Loucy (cell line): Measurements from ENCODE around the gene SMOC1.

Source experiments
- H2AFZ ChIP-seq: fragments of 200-600 bp; sonication (generic); 2 replicates; pipeline ENCODE4 v1.6.0; 2016; ENCODE audit warnings: antibody characterized with exemption, mild to moderate bottlenecking, low read length, moderate library complexity
- H3F3A ChIP-seq: fragments of 200-600 bp; 2 replicates; pipeline ENCODE4 v1.6.0; 2016; ENCODE audit warnings: antibody characterized with exemption, low read depth, mild to moderate bottlenecking
- H3K27me3 ChIP-seq: fragments of 200-600 bp; sonication (generic); 2 replicates; pipeline ENCODE4 v1.6.1; 2014; ENCODE audit warnings: low read length, mild to moderate bottlenecking; ENCODE audit not compliant: insufficient read depth, poor library complexity, severe bottlenecking
- H3K36me3 ChIP-seq: fragments of 200-600 bp; sonication (generic); 2 replicates; pipeline ENCODE4 v1.6.1; 2016; ENCODE audit warnings: low read length; ENCODE audit not compliant: insufficient read depth
- H3K4me1 ChIP-seq: fragments of 200-600 bp; sonication (generic); 2 replicates; pipeline ENCODE4 v1.5.1; 2014; ENCODE audit warnings: low read length, mild to moderate bottlenecking; ENCODE audit not compliant: insufficient read depth, poor library complexity, severe bottlenecking
- H3K4me2 ChIP-seq: fragments of 200-600 bp; sonication (generic); 2 replicates; pipeline ENCODE4 v1.6.0; 2014; ENCODE audit warnings: antibody characterized with exemption, low read length, low read depth, mild to moderate bottlenecking; ENCODE audit not compliant: poor library complexity, severe bottlenecking
- H3K4me3 ChIP-seq: fragments of 200-600 bp; sonication (generic); 2 replicates; pipeline ENCODE4 v1.5.1; 2014; ENCODE audit warnings: low read length, mild to moderate bottlenecking, mixed read lengths; ENCODE audit not compliant: poor library complexity, severe bottlenecking
- H3K79me2 ChIP-seq: fragments of 200-600 bp; sonication (generic); 2 replicates; pipeline ENCODE4 v1.6.1; 2014; ENCODE audit warnings: low read length; ENCODE audit not compliant: insufficient read depth
- H3K9ac ChIP-seq: fragments of 200-600 bp; sonication (generic); 2 replicates; pipeline ENCODE4 v1.6.0; 2014; ENCODE audit warnings: mild to moderate bottlenecking, low read depth, low read length, moderate library complexity; ENCODE audit not compliant: poor library complexity, severe bottlenecking
- H3K9me2 ChIP-seq: fragments of 200-600 bp; sonication (generic); replicated peaks from 2 replicates; pipeline ENCODE4 v1.6.1; 2016; ENCODE audit warnings: low read depth, low read length, mixed read lengths
- H3K9me3 ChIP-seq: fragments of 200-600 bp; sonication (generic); 2 replicates; pipeline ENCODE4 v1.6.1; 2014; ENCODE audit warnings: mild to moderate bottlenecking, antibody characterized with exemption, low read length, low read depth; ENCODE audit not compliant: insufficient read depth
- H4K20me1 ChIP-seq: fragments of 200-600 bp; sonication (generic); 2 replicates; pipeline ENCODE4 v1.6.0; 2014; ENCODE audit warnings: antibody characterized with exemption, low read length, mild to moderate bottlenecking; ENCODE audit not compliant: insufficient read depth, poor library complexity, severe bottlenecking
- CTCF ChIP-seq: fragments of 200-600 bp; sonication (generic); conservative IDR thresholded peaks from 2 replicates; pipeline ENCODE4 v1.5.1; 2014; ENCODE audit warnings: mild to moderate bottlenecking, antibody characterized with exemption, low read length
- EZH2phosphoT487 ChIP-seq: fragments of 200-600 bp; IDR thresholded peaks from 2 replicates; pipeline ENCODE4 v1.6.1; 2018; ENCODE audit warnings: antibody characterized with exemption, mild to moderate bottlenecking, moderate library complexity, borderline replicate concordance

SMOC1 gene

GRCh38 chr14:69928111-69928523, 48.9 kb downstream of the SMOC1 start:
- Histone ChIP-seq H3K36me3 (no peaks in the 10 kb centered on the region), H2AFZ (no peak overlapping the region), H3F3A (no peaks in the 10 kb centered on the region), H3K4me1 (no peaks in the 10 kb centered on the region), H3K9me2 (no peaks in the 10 kb centered on the region), H3K4me3 (no peak overlapping the region), H3K27me3 (no peaks in the 10 kb centered on the region), H3K9ac (no peak overlapping the region), H3K4me2 (no peak overlapping the region), H4K20me1 (no peaks in the 10 kb centered on the region), H3K79me2 (no peaks in the 10 kb centered on the region), H3K9me3 (no peaks in the 10 kb centered on the region)
- TF ChIP-seq EZH2phosphoT487 (no peak), CTCF (no peak)

- Histone ChIP-seq H3K79me2 (no peaks in the 10 kb centered on the region), H3K36me3 (no peaks in the 10 kb centered on the region), H3F3A (no peaks in the 10 kb centered on the region), H3K9ac (no peak overlapping the region), H3K4me1 (no peaks in the 10 kb centered on the region), H3K27me3 (no peaks in the 10 kb centered on the region), H3K9me3 (no peaks in the 10 kb centered on the region), H3K4me2 (no peak overlapping the region), H4K20me1 (no peaks in the 10 kb centered on the region), H3K4me3 (no peak overlapping the region), H2AFZ (no peak overlapping the region), H3K9me2 (no peaks in the 10 kb centered on the region)
- TF ChIP-seq CTCF (no peak), EZH2phosphoT487 (no peak)
These were observed 51.7 kb downstream of the SMOC1 start for GRCh38 chr14:69930780-69931379.

- no peak overlapping the region for H3K4me2 ChIP-seq
- H3K27me3 ChIP-seq = no peaks in the 10 kb centered on the region
- no peaks in the 10 kb centered on the region for H3K36me3 ChIP-seq
- H3K79me2 ChIP-seq = no peaks in the 10 kb centered on the region
- H3K9me3 ChIP-seq = no peaks in the 10 kb centered on the region
- TF ChIP-seq EZH2phosphoT487 = no peak
- no peaks in the 10 kb centered on the region for H3K9me2 ChIP-seq
- no peak overlapping the region for H2AFZ ChIP-seq
- no peaks in the 10 kb centered on the region for H3K4me1 ChIP-seq
- H3K4me3 ChIP-seq = no peak overlapping the region
- H4K20me1 ChIP-seq = no peaks in the 10 kb centered on the region
- no peak overlapping the region for H3K9ac ChIP-seq
- no peaks in the 10 kb centered on the region for H3F3A ChIP-seq
These were observed 52.7 kb downstream of the SMOC1 start for GRCh38 chr14:69931960-69932359.

- H3K4me1 ChIP-seq = no peaks in the 10 kb centered on the region
- H3K9ac ChIP-seq = no peak overlapping the region
- no peak overlapping the region for H3K4me3 ChIP-seq
- no peaks in the 10 kb centered on the region for H3F3A ChIP-seq
- H3K4me2 ChIP-seq = no peak overlapping the region
- no peaks in the 10 kb centered on the region for H3K27me3 ChIP-seq
- no peaks in the 10 kb centered on the region for H3K9me3 ChIP-seq
- H2AFZ ChIP-seq = no peak overlapping the region
- no peaks in the 10 kb centered on the region for H3K9me2 ChIP-seq
- H3K79me2 ChIP-seq = no peaks in the 10 kb centered on the region
- H4K20me1 ChIP-seq = no peaks in the 10 kb centered on the region
- TF ChIP-seq EZH2phosphoT487 (no peak), CTCF (no peak)
- no peaks in the 10 kb centered on the region for H3K36me3 ChIP-seq
These were observed 53.2 kb downstream of the SMOC1 start for GRCh38 chr14:69932391-69932790.
